GM12875 (cell line): ENCODE data around the gene UQCC2.

Experiments
- H3K4me3 ChIP-seq: one replicate; pipeline ENCODE4 v1.5.1; 2011; ENCODE audit warnings: low read depth, low read length, control low read depth
- TF ChIP-seq, protein P1 (sequence below): IDR thresholded peaks from 2 replicates; pipeline ENCODE4 v1.5.1; 2011; ENCODE audit warnings: low read depth, mild to moderate bottlenecking, control low read depth, inconsistent platforms, low read length, moderate library complexity, borderline replicate concordance; ENCODE audit not compliant: insufficient read depth

Gene UQCC2

DNA sequence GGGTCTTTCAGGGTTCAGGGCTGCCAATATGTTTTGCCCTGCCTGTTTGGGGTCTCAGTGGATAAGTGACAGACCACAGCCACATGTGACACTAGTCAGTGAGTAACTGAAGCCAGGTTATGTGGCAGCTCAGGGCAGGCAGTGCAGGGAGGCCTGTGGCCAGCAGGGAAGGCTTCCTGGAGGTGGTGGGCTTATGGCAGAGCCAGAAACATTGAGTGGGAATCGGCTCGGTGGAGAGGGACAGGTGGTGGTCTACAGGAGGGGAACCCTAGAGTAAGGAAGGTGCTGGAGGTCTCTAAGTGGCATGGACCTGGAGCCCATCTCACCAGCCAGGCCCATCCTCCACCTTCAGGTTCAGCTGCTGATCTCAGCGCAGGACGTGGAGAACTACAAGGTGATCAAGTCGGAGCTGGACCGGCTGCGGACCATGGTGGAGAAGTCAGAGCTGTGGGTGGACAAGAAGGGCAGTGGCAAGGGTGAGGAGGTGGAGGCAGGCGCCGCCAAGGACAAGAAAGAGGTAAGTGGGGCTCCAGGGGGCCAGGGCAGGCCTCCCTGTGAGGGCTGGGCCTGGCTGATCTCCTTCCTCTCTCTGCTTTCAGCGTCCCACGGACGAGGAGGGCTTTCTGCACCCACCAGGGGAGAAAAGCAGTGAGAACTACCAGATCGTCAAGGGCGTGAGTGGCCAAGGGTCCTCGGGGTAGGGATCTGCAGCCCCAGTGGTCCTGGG lies 34.9 kb downstream of the UQCC2 start:
- TF ChIP-seq, protein P1, sequence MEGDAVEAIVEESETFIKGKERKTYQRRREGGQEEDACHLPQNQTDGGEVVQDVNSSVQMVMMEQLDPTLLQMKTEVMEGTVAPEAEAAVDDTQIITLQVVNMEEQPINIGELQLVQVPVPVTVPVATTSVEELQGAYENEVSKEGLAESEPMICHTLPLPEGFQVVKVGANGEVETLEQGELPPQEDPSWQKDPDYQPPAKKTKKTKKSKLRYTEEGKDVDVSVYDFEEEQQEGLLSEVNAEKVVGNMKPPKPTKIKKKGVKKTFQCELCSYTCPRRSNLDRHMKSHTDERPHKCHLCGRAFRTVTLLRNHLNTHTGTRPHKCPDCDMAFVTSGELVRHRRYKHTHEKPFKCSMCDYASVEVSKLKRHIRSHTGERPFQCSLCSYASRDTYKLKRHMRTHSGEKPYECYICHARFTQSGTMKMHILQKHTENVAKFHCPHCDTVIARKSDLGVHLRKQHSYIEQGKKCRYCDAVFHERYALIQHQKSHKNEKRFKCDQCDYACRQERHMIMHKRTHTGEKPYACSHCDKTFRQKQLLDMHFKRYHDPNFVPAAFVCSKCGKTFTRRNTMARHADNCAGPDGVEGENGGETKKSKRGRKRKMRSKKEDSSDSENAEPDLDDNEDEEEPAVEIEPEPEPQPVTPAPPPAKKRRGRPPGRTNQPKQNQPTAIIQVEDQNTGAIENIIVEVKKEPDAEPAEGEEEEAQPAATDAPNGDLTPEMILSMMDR = no peak
- no peak overlapping the region for H3K4me3 ChIP-seq

DNA sequence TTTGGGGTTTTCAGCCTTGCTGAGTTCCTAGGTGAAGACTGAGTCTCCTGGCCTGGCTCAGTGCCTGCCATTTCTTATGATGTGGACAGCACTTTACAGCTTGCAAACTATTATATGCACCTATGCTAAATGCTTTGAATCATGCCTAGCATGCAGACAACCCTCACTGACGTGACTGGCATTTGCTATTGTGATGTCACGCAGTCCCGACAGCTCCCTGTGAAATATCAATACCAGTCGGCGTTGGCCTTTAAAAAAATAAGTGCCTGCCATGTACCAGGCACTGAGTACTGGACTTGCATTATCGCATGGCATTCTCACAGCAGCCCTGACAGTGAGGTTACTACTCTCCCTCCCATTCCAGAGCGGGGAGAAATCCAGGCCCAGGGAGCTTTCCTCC lies 35.5 kb downstream of the UQCC2 start:
- TF ChIP-seq, protein P1 = no peak
- H3K4me3 ChIP-seq = no peak overlapping the region

DNA sequence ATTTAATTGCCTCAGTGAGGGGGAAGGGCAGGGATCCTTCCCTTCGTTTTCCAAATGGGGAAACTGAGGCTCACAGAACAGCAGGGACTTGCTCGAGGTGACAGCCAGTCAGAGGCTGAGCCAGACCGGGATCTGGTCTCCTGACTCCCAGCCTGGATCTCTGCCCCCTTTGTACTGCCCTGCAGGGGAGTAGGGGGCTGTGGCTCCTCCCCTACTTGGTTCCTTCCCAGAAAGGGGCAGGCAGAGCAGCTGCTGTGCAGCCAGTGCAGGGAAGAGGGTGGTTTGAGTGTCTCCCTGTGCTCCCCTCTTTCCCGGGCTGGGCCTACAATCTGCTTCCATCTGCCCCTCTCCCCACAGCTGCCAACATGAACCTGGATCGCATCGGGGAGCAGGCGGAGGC lies 37.6 kb downstream of the UQCC2 start:
- no peak overlapping the region for H3K4me3 ChIP-seq
- TF ChIP-seq, protein P1 = no peak

- H3K4me3 ChIP-seq = no peak overlapping the region
- TF ChIP-seq, protein P1 = peak; percentile 41; the same call in 1 of the 2 replicates
Measured at GRCh38 chr6:33672808-33673207, 38.7 kb downstream of the UQCC2 start.

DNA sequence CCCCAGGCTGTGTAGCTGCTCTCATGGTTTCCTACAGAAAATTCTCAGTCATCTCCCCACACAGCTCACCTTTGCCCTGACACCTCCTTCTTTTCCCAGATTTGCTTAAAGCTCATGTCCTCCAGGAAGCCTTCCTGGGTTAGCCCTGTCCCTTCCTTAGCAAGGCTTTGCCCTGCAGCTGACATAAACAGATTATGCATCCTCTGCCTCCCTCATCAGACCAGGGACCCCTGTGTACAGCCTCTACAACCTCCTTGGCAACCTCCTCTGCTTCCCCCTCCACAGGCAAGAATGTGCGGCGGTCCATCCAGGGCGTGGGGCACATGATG lies 39.8 kb downstream of the UQCC2 start:
- no peak overlapping the region for H3K4me3 ChIP-seq
- TF ChIP-seq, protein P1 = no peak

- TF ChIP-seq, protein P1 = no peak
- no peak overlapping the region for H3K4me3 ChIP-seq
Measured at GRCh38 chr6:33670971-33671743, 40.3 kb downstream of the UQCC2 start.
